ENCODE measurements around the gene NOTCH2.
"Not testable (repeated sequence)": the region's sequence is repeated elsewhere in the genome, so short reads cannot be mapped to it uniquely, and the experiment has no call there.

NOTCH2 gene

GRCh38 chr1:120069067-120069919 lies at the start of gene NOTCH2:
TSS of gene NOTCH2 (minus strand) at chr1:120069662. CDS start at chr1:120069406, 256 bp downstream.
- DNase-seq (ENCODE audit: low read depth): peak; percentile 56
- peak within 1 kb of the TSS; percentile 38 for H3K4me3 ChIP-seq (ENCODE audit: low read depth, low read length)

DNA sequence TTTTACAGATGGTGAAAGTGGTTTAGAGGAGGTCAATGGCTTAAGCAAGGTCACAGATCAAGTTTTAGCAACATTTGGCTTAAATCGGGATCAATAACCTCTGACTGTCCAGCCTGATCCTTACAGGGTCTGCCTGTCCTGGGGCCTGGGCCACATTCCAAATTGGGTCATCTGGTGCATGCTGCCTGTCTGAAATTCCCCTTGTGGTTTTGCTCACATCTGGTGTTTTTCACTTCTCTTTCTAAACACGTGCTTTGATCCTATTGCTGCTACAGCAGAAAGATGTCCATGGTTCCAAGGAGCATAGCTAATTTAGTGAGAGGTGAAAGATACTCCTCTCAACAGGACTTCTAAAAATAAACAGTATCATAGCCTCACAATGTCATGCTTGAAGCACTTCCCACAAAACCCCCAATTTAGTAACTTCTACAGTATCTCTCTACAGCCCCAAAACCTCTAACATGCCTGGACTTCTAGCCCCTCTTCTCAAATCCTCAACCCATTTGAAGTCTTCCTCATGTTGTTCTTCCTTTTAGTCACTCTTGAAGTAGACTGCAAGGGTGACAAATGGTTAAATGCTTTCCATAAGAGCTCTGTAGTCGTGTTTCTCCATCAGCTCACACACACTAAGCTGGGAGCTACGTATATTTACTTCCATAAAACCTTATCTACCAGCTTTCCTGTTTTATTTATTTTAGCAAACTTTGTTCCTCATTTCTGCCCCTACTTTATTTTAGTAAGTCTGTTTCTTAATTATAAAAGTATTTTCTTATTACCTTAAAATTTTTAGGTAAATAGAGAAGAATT lies 48.1 kb upstream of the NOTCH2 start:
- DNase-seq (ENCODE audit: low read depth): peak; percentile 16
- not testable (repeated sequence) for H3K4me3 ChIP-seq (ENCODE audit: low read depth, low read length)

- H3K4me3 ChIP-seq (ENCODE audit: low read depth, low read length); DNase-seq (ENCODE audit: low read depth): not testable (repeated sequence)
Measured at GRCh38 chr1:120116094-120116493, 46.6 kb upstream of the NOTCH2 start.

DNA sequence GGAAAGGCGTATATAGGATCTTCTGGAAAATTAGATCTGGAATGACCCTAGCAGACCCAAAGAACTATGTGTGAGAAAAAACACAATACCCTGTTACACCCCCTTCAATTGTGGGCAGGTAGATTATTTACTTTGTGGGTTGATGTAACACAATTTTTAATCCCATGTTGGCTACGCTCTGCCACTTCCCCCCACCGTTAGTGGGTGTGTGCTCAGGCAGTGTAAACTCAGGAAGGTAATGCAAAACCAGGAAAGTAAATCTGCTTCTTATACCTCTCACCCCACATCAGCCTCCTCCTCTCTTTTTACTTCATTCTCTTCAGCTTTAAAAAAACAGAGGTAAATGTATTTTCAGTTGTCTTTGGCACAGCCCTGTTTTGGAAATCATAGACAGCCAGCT lies 43.7 kb upstream of the NOTCH2 start:
- not testable (repeated sequence) for DNase-seq (ENCODE audit: low read depth); H3K4me3 ChIP-seq (ENCODE audit: low read depth, low read length)

- peak; percentile 34 for DNase-seq (ENCODE audit: low read depth)
Measured at GRCh38 chr1:120112212-120112611, 42.8 kb upstream of the NOTCH2 start.

GRCh38 chr1:120111771-120112170 lies 42.3 kb upstream of the NOTCH2 start:
- not testable (repeated sequence) for H3K4me3 ChIP-seq (ENCODE audit: low read depth, low read length); DNase-seq (ENCODE audit: low read depth)

More at GRCh38 chr1:120112212-120112611, 42.8 kb upstream of the NOTCH2 start:
- H3K4me3 ChIP-seq (ENCODE audit: low read depth, low read length): not testable (repeated sequence)

- not testable (repeated sequence) for DNase-seq (ENCODE audit: low read depth); H3K4me3 ChIP-seq (ENCODE audit: low read depth, low read length)
Measured at GRCh38 chr1:120111008-120111407, 41.5 kb upstream of the NOTCH2 start.

GRCh38 chr1:120109656-120110055 lies 40.2 kb upstream of the NOTCH2 start:
- DNase-seq (ENCODE audit: low read depth); H3K4me3 ChIP-seq (ENCODE audit: low read depth, low read length): not testable (repeated sequence)

DNA sequence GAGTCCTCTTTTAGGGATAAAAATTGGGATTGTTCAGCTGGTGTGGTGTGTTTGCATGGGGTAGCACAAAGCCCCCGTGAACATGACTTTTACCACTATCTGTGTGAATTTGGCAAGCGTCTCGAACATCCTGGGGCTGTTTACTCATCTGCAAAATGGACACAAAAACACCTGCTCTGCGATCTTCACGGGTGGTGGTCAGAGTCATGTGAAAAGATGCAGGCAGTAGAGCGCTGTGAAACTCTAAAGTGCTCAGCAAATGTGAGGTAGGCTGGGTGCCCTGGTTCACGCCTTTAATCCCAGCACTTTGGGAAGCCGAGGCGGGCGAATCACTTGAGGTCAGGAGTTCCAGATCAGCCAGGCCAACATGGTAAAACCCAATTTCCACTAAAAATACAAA lies 39.7 kb upstream of the NOTCH2 start:
- not testable (repeated sequence) for DNase-seq (ENCODE audit: low read depth); H3K4me3 ChIP-seq (ENCODE audit: low read depth, low read length)

- not testable (repeated sequence) for H3K4me3 ChIP-seq (ENCODE audit: low read depth, low read length); DNase-seq (ENCODE audit: low read depth)
Measured at GRCh38 chr1:120105288-120105687, 35.8 kb upstream of the NOTCH2 start.

DNA sequence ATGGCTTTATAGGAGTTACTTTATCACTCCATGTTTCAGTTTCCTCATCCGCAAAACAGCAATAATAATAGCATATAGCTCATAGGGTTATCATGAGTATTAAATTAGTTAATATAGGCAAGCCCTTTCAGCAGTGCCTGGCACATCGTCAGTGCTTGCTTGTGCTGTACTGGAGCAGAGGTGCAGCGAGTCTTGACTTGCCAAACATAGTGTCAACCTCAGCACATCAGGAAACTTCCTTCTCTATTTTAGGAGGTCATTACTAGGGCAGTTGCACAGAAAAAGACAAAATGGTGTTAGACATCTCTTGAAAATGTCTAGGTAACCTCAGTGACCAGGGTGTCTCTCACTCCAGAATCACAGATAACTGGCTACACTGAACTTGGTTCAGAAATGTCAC lies 34.3 kb upstream of the NOTCH2 start:
- not testable (repeated sequence) for H3K4me3 ChIP-seq (ENCODE audit: low read depth, low read length); DNase-seq (ENCODE audit: low read depth)

GRCh38 chr1:120101593-120101992 lies 32.1 kb upstream of the NOTCH2 start:
- H3K4me3 ChIP-seq (ENCODE audit: low read depth, low read length); DNase-seq (ENCODE audit: low read depth): not testable (repeated sequence)

- not testable (repeated sequence) for H3K4me3 ChIP-seq (ENCODE audit: low read depth, low read length); DNase-seq (ENCODE audit: low read depth)
Measured at GRCh38 chr1:120100590-120100989, 31.1 kb upstream of the NOTCH2 start.

DNA sequence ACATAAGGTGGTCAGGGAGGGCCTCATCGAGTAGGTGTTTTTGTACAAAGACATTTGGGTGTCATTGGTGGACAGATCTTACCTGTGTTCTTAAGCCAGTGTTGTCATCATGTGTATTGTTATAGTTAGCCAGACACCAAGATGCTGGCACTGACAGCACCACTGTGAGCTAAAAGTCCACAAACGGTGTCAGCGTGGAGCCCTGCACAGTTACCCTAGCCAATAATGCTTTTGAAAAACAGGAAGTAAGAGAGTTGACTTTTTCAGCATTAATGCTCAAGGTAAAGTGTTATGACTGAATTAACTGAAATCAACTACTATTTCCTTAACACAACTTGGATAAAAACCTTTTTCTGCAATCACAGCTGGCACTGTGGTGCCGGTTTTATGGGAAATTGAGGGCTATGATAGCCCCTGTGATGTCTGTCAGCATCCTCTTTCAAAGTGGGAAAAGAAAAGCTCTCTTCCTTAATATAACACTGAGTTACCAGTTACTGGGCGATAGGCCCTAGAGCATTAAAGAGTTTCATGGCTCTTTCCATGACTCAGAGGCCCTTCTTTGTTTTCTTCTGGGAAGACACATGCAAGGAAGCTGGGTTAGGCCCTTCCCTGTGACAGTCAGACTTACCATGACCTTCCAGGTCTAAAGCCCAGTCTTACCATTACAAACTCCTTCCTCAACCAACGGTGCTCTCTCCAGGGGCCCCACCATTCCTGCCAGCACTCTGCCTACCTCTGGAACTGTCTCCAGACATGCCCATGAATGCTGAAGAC lies 29.7 kb upstream of the NOTCH2 start:
- DNase-seq (ENCODE audit: low read depth); H3K4me3 ChIP-seq (ENCODE audit: low read depth, low read length): not testable (repeated sequence)

DNA sequence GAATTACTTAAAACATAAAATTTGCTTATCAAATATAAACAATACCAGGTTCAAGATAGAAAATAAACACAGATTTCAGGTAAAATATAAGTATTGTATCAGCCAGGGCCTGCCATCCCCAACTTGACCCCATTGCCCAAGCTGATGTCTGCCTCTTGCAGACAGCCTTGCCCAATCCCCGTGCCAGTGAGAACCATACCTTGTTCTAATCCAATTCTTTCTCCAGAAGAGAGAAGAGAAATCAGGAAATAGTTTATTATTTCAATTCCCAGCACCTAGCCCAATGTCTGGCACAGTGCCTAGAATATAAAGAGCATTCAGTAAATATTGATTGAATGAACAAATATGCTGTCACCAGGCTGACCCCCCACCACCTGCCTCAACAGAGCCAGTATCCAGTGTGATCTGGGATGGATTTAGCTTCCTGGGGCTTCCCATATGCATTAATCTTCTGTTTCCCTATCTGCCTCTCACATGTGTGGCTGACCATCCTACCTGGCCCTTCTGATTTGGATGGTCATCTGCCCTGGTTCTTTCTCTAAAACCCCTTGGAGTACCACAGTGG lies 27.6 kb upstream of the NOTCH2 start:
- DNase-seq (ENCODE audit: low read depth); H3K4me3 ChIP-seq (ENCODE audit: low read depth, low read length): not testable (repeated sequence)

DNA sequence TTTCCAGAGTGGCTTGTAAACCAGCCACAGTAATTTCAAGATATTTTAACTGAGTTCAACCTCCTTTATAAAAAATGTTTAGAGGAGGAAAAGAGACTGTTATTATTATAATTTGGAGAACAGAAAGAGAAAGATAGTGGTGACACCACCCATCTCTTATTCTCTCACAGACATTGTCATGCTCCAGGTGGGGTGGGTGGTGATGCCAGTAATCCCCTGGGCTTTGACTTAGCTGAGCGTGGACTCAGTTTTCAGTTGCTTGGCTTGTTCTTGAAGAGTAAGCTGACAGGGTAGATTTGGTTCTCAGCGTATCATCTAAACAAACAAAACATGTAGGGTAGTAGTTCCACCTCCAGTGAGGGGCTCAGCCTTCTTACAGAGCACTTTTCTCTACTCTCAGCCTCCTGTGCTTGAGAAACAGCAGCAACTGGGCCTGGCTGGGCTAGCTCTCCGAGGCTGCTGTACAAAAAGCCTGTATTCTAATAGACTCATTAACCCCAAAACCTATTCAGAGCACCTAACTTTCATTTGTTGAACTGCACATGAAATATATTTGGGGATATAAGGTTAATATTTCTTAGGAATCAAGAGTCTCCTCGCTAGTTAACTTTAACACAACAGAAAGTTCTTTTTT lies 24.2 kb upstream of the NOTCH2 start:
- H3K4me3 ChIP-seq (ENCODE audit: low read depth, low read length); DNase-seq (ENCODE audit: low read depth): not testable (repeated sequence)

DNA sequence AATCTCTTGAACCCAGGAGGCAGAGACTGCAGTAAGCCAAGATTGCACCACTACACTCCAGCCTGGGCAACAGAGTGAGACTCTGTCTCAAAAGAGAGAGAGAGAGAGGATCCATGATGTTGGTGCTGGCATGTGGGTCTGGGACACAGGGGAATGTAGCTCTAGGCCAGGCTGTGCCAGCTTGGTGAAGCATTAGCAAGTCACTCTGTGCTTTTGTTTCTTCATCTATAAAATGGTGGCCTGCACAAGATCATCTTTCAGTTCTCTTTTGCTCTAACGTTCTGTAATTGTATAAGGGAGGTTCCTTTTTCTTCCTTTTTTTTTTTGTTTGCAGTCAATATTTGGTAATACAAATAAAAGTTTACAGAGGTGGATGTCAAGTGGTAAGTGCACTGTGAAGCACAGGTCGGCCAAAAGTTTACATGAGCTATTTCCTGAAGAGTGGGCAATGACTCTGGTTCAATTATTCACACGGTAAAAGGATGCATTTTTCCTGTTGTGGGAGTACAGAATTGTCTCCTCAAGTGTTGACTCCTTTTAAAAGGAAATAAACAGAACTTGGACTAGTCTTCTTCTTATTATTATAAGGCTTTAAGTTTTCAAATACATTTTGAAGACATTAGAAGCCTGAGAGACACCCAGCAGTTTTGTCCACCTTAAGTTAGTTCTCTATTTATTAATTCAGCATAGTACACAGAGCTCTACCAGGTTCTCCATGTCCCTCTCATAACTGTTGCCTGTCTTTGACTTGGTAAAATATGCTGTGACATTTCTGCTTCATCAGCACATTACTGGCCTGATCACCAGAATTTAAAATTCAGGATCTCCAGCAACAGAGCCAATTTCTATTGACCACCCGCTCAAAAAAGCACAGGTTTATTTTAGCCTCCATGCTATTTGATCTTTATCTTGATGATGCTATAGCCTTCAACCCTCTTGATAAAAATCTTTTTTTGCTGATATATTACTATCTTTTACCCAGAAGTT lies 23.1 kb upstream of the NOTCH2 start:
- DNase-seq (ENCODE audit: low read depth); H3K4me3 ChIP-seq (ENCODE audit: low read depth, low read length): not testable (repeated sequence)
